ENCODE data around the gene GRB10.

DNA sequence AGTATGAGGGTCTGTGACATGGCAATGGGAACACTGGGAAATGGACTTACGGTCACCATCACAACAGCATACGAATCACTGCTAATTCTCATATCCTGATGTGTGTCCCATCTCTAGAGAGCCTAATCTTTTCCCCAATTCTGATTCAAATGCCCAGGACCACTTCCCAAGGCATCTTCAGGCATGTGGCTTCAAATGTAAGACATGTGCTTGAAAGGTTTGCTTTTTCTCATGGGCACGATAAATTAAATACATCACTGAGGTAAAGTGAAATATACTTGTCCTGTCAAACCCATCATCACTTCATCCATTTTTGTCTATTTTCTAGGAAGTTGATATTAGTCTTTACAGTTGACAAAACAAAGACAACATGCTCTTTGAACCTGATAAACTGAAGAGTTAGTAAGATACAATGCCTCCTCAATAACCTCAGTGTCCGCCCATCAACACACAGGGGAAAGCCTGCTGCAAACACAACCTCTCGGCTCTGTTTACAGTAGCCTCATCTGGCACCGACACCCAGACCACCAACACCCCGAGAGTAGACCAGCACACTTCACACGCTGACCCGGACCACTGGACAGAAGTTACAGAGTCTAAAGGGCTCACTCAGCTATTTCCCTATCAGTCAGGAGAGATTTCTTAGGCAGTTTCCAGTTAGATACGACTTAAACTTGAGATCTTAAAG, 24.8 kb downstream of the GRB10 start:
- TF ChIP-seq, protein P1, sequence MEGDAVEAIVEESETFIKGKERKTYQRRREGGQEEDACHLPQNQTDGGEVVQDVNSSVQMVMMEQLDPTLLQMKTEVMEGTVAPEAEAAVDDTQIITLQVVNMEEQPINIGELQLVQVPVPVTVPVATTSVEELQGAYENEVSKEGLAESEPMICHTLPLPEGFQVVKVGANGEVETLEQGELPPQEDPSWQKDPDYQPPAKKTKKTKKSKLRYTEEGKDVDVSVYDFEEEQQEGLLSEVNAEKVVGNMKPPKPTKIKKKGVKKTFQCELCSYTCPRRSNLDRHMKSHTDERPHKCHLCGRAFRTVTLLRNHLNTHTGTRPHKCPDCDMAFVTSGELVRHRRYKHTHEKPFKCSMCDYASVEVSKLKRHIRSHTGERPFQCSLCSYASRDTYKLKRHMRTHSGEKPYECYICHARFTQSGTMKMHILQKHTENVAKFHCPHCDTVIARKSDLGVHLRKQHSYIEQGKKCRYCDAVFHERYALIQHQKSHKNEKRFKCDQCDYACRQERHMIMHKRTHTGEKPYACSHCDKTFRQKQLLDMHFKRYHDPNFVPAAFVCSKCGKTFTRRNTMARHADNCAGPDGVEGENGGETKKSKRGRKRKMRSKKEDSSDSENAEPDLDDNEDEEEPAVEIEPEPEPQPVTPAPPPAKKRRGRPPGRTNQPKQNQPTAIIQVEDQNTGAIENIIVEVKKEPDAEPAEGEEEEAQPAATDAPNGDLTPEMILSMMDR (IDR thresholded peaks at IDR 0.05), result no peak
- TF ChIP-seq POLR2AphosphoS5 (IDR thresholded peaks at IDR 0.05; ENCODE audit: low read depth, low read length), result no peak
- TF ChIP-seq TCF7L2 (IDR thresholded peaks at IDR 0.05; ENCODE audit: low read depth, low read length), result no peak
- TF ChIP-seq, protein P2, sequence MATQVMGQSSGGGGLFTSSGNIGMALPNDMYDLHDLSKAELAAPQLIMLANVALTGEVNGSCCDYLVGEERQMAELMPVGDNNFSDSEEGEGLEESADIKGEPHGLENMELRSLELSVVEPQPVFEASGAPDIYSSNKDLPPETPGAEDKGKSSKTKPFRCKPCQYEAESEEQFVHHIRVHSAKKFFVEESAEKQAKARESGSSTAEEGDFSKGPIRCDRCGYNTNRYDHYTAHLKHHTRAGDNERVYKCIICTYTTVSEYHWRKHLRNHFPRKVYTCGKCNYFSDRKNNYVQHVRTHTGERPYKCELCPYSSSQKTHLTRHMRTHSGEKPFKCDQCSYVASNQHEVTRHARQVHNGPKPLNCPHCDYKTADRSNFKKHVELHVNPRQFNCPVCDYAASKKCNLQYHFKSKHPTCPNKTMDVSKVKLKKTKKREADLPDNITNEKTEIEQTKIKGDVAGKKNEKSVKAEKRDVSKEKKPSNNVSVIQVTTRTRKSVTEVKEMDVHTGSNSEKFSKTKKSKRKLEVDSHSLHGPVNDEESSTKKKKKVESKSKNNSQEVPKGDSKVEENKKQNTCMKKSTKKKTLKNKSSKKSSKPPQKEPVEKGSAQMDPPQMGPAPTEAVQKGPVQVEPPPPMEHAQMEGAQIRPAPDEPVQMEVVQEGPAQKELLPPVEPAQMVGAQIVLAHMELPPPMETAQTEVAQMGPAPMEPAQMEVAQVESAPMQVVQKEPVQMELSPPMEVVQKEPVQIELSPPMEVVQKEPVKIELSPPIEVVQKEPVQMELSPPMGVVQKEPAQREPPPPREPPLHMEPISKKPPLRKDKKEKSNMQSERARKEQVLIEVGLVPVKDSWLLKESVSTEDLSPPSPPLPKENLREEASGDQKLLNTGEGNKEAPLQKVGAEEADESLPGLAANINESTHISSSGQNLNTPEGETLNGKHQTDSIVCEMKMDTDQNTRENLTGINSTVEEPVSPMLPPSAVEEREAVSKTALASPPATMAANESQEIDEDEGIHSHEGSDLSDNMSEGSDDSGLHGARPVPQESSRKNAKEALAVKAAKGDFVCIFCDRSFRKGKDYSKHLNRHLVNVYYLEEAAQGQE (IDR thresholded peaks at IDR 0.05; ENCODE audit: insufficient read depth in 1 of 2, low read depth in 2 of 2, low read length in 1 of 2), result no peak
